ENCODE data around the gene PDLIM3.
"Not testable (repeated sequence)": the region's sequence is repeated elsewhere in the genome, so short reads cannot be mapped to it uniquely, and the experiment has no call there.

Gene PDLIM3

DNA sequence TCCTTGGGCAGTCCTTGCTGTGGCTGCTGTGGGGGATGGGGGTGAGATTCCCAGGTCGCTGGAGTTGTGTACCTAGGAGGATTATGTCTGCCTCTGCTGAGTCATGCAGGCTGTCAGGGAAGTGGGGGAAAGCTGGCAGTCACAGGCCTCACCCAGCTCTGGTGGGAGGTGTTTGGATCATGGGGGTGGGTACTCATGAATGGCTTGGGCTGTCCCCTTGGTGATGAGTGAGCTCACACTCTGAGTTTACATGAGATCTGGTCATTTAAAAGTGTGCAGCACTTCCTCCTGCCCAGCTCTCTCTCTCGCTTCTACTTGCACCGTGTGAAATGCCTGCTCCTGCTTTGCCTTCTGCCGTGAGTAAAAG, 24.6 kb upstream of the PDLIM3 start:
- Mint-ChIP-seq H3K36me3 (ENCODE audit: low read depth) (no peaks in the 10 kb centered on the region), H3K27ac (peak overlapping the region in 1 of 3 experiments; percentile 42), H3K4me1 (peaks cover 13% of the 10 kb centered on the region), H3K9me3 (peaks cover 36% of the 10 kb centered on the region), H3K27me3 (ENCODE audit: low read depth) (peaks cover 9% of the 10 kb centered on the region), H3K4me3 (no peak overlapping the region)
- TF ChIP-seq, protein P1, sequence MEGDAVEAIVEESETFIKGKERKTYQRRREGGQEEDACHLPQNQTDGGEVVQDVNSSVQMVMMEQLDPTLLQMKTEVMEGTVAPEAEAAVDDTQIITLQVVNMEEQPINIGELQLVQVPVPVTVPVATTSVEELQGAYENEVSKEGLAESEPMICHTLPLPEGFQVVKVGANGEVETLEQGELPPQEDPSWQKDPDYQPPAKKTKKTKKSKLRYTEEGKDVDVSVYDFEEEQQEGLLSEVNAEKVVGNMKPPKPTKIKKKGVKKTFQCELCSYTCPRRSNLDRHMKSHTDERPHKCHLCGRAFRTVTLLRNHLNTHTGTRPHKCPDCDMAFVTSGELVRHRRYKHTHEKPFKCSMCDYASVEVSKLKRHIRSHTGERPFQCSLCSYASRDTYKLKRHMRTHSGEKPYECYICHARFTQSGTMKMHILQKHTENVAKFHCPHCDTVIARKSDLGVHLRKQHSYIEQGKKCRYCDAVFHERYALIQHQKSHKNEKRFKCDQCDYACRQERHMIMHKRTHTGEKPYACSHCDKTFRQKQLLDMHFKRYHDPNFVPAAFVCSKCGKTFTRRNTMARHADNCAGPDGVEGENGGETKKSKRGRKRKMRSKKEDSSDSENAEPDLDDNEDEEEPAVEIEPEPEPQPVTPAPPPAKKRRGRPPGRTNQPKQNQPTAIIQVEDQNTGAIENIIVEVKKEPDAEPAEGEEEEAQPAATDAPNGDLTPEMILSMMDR (IDR thresholded peaks at IDR 0.05; ENCODE audit: unreplicated experiment in 3 of 3): no peak

DNA sequence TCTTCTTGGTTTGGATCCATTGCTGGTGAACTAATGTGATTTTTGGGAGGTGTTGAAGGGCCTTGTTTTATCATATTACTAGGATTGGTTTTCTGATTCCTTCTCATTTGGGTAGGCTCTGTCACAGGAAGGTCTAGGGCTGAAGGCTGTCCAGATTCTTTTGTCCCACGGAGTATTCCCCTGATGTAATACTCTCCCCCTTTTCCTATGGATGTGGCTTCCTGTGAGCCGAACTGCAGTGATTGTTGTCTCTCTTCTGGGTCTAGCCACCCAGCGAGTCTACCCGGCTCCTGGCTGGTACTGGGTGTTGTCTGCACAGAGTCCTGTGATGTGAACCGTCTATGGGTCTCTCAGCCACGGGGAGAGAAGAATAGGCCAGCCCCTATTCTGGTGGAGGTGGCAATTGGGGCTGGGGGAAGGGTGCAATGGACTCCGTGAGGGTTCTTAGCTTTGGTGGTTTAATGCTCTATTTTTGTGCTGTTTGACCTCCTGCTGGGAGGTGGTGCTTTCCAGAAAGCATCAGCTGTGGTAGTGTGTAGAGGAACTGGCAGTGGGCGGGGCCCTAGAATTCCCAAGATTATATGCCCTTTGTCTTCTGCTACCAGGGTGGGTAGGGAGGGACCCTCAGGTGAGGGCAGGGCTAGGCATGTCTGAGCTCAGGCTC, 24.1 kb upstream of the PDLIM3 start:
- H3K27me3 Mint-ChIP-seq (ENCODE audit: low read depth); H3K4me3 Mint-ChIP-seq; H3K36me3 Mint-ChIP-seq (ENCODE audit: low read depth): not testable (repeated sequence)
- H3K27ac Mint-ChIP-seq: peak overlapping the region in 1 of 3 experiments; percentile 42
- peaks cover 36% of the 10 kb centered on the region for H3K9me3 Mint-ChIP-seq
- peaks cover 17% of the 10 kb centered on the region for H3K4me1 Mint-ChIP-seq

DNA sequence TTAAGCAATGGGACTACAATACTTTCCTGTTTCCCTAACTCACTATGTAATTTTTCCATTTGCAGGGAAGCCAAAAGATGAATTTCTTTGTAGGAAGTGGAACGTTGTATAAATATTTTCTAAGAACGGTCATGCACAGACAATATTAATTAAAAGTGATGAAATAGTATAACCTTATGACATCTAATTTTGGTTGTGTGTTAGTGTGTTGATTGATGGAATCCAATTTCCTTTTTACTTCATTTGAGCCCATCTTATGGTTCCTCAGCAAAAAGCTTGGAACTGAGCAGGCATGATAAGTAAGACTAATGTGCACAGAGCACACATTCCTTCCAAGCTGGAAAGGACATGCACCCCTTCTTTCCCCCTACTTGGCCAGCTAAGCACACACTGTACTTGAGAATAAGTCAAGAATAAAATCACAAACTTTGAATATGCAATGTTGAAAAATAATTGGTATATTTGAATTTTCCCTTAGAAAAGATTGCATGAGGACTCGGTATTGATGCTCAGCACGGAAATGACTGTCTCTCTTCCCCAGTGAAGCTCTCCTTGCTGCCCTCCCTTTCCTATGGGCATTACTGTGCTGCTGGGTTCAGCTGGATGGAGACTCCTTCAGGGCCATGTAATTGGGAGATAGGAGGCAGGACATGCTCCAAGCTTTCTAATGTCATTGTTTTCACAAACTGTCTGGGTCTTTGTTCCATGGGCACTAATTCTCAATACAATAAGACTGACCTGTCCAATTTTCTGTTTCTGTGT, 19.2 kb upstream of the PDLIM3 start:
- H3K27me3 Mint-ChIP-seq (ENCODE audit: low read depth): no peaks in the 10 kb centered on the region
- H3K36me3 Mint-ChIP-seq (ENCODE audit: low read depth): no peaks in the 10 kb centered on the region
- peaks cover 26% of the 10 kb centered on the region for H3K9me3 Mint-ChIP-seq
- H3K4me1 Mint-ChIP-seq: peaks cover 10% of the 10 kb centered on the region
- no peak overlapping the region for H3K27ac Mint-ChIP-seq
- TF ChIP-seq, protein P1 (IDR thresholded peaks at IDR 0.05; ENCODE audit: unreplicated experiment in 3 of 3): no peak
- H3K4me3 Mint-ChIP-seq: no peak overlapping the region

DNA sequence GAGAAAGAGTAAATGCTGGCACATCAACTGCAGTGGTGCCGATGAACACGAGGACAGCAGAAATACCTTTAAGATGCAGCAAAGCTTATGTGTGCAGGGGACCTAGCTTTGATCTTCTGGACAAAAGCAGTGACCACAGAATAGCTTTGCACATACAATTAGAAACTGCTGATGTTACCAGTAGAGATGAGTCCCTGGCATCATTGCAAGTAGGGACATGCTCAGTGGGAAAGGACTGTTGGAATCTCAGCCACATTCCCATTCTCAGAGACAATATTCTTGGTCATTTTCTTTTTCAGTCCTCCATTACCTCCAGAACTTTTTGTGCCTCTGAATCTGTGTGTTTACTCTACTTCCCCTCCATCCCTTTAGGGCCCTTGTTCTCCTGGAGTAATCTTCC, 16.9 kb upstream of the PDLIM3 start:
- no peak overlapping the region for H3K27ac Mint-ChIP-seq
- no peaks in the 10 kb centered on the region for H3K27me3 Mint-ChIP-seq (ENCODE audit: low read depth)
- TF ChIP-seq, protein P1 (IDR thresholded peaks at IDR 0.05; ENCODE audit: unreplicated experiment in 3 of 3): no peak
- H3K4me1 Mint-ChIP-seq: peaks cover 5% of the 10 kb centered on the region
- peaks cover 4% of the 10 kb centered on the region for H3K9me3 Mint-ChIP-seq
- no peaks in the 10 kb centered on the region for H3K36me3 Mint-ChIP-seq (ENCODE audit: low read depth)
- H3K4me3 Mint-ChIP-seq: no peak overlapping the region

DNA sequence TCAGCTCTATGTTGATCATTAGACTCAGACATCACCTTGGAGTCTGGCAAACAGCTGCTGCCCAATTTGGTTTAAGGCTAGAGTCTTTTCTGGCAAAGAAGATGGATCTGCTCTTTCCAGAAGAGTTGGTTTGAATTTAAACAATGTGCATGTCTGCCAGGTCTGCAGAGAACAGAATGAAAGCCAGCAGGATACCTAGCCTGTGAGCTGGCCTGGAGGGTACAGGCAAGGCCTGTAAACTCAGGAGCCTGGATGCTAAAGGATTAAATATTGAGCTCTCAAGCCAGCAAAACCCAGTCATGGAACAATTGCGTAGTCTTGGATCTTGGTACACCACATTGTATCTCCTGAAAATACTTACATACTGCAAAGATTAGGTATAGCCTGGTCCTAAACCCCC, 15.6 kb upstream of the PDLIM3 start:
- Mint-ChIP-seq H3K4me1 (peaks cover 5% of the 10 kb centered on the region), H3K27me3 (ENCODE audit: low read depth) (no peaks in the 10 kb centered on the region), H3K36me3 (ENCODE audit: low read depth) (no peaks in the 10 kb centered on the region), H3K9me3 (no peaks in the 10 kb centered on the region), H3K4me3 (no peak overlapping the region), H3K27ac (no peak overlapping the region)
- TF ChIP-seq, protein P1 (IDR thresholded peaks at IDR 0.05; ENCODE audit: unreplicated experiment in 3 of 3): no peak

DNA sequence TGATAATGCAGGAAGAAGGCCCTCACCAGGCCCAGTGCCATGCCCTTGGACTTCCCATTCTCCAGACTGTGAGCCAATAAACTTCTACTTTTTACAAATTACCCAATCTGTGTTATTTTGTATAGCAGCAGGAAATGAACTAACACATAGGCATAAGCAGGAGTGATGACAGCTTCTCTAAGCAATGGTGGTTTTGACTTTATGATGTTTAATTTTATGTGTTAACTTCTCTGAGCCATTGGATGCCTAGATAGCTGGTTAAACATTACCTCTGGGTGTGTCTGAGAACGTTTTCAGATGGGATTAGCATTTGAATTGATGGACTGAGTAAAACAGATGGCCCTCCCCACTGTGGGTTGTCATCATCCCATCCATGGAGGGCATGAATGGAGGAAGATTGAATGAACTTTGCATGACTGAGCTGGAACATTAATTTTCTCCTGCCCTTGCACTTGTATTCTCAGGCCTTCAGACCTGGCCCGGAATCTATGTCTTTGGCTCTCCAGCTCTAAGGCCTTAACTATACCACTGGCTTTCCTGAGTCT, 13.9 kb upstream of the PDLIM3 start:
- no peak overlapping the region for H3K27ac Mint-ChIP-seq
- no peaks in the 10 kb centered on the region for H3K4me1 Mint-ChIP-seq
- H3K9me3 Mint-ChIP-seq: no peaks in the 10 kb centered on the region
- H3K36me3 Mint-ChIP-seq (ENCODE audit: low read depth): no peaks in the 10 kb centered on the region
- no peak overlapping the region for H3K4me3 Mint-ChIP-seq
- no peaks in the 10 kb centered on the region for H3K27me3 Mint-ChIP-seq (ENCODE audit: low read depth)
- TF ChIP-seq, protein P1 (IDR thresholded peaks at IDR 0.05; ENCODE audit: unreplicated experiment in 3 of 3): no peak
